HepG2 (cell line): ENCODE measurements around the gene SLC28A3. TPM values are rescaled to one million over a fixed set of nuclear protein-coding genes. Genes with fewer than 3 reads are reported as not detected.

Experiments used
- ATAC-seq: fragments of 200-7000 bp; cut with Tn5 transposase; 3 replicates; pipeline ENCODE4 v1.9.1; 2020; ENCODE audit warnings: mild to moderate bottlenecking, moderate library complexity
- BruUV-seq: library from RNA; stranded (reverse); fragments of 400-500 nt; replicated peaks from 2 replicates; lab custom pipeline; 2021; lab: Mats Ljungman, UMichigan
- CTCF ChIA-PET: fragments of 300-600 bp; formaldehyde crosslinking; extraction: SDS; loops from one replicate; lab custom pipeline; 2021; ENCODE audit warnings: low total read pairs, inconsistent platforms, low intra/inter-chr PET ratio; lab: Yijun Ruan, JAX
- POLR2A ChIA-PET: fragments of 350-600 bp; sonication (Branson Sonifier 250); formaldehyde crosslinking; loops from one replicate; lab custom pipeline; 2020; ENCODE audit warnings: antibody characterized with exemption, inconsistent platforms; lab: Yijun Ruan, JAX
- DNase-seq: peaks from one replicate; pipeline ENCODE4 v3.0.0-alpha.2; 2015; ENCODE audit warnings: low spot score
- FAIRE-seq: peaks from 3 replicates; lab custom pipeline; 2011; peaks lifted over from hg19 to GRCh38; lab: Jason Lieb, UNC
- H2AFZ ChIP-seq: one replicate; pipeline ENCODE4 v1.6.1; 2011; ENCODE audit warnings: low read length, inconsistent platforms
- H3K27ac ChIP-seq: fragments of 300-600 bp; 3 replicates; pipeline ENCODE4 v1.8.0; 2011; ENCODE audit warnings: mixed run types, mild to moderate bottlenecking, mixed read lengths, low read length, inconsistent platforms; ENCODE audit not compliant: insufficient read depth; ENCODE audit errors: extremely low read length
- H3K27me3 ChIP-seq, 2 experiments: fragments of 200-600 bp in 1 of 2; 2 replicates in 1 of 2; 3 replicates in 1 of 2; pipeline versions ENCODE4 v1.6.0 to v1.8.0; 2011; ENCODE audit warnings: low read length in 2 of 2, mild to moderate bottlenecking in 2 of 2, moderate library complexity in 2 of 2, inconsistent platforms in 1 of 2; ENCODE audit not compliant: insufficient read depth in 2 of 2, control insufficient read depth in 1 of 2
- H3K36me3 ChIP-seq, 2 experiments: fragments of 200-600 bp in 1 of 2; replicated peaks in 1 of 2; 2 replicates in 1 of 2; 3 replicates in 1 of 2; pipeline versions ENCODE4 v1.5.1 to v1.8.0; 2011; ENCODE audit warnings: low read length in 2 of 2, inconsistent platforms in 1 of 2; ENCODE audit not compliant: insufficient read depth in 2 of 2, control insufficient read depth in 1 of 2
- H3K4me1 ChIP-seq: 2 replicates; pipeline ENCODE4 v1.5.1; 2012; ENCODE audit warnings: low read length, inconsistent platforms; ENCODE audit not compliant: insufficient read depth
- H3K4me2 ChIP-seq: 2 replicates; pipeline ENCODE4 v1.6.0; 2011; ENCODE audit warnings: low read depth, low read length, inconsistent platforms
- H3K4me3 ChIP-seq, 3 experiments: fragments of 200-600 bp in 1 of 3; sonication (generic), shearing (Covaris generic) in 1 of 3; replicated peaks in 1 of 3; 2 replicates each; pipeline ENCODE4 v1.5.1; 2011 to 2016; ENCODE audit warnings: low read length in 3 of 3, inconsistent platforms in 2 of 3, low read depth in 2 of 3, mild to moderate bottlenecking in 2 of 3, control low read depth in 1 of 3, mixed read lengths in 1 of 3; ENCODE audit not compliant: insufficient read depth in 1 of 3
- H3K79me2 ChIP-seq: one replicate; pipeline ENCODE4 v1.6.1; 2011; ENCODE audit warnings: low read length, inconsistent platforms; ENCODE audit not compliant: insufficient read depth
- H3K9ac ChIP-seq: 2 replicates; pipeline ENCODE4 v1.6.0; 2011; ENCODE audit warnings: mild to moderate bottlenecking, low read depth, low read length, inconsistent platforms; ENCODE audit not compliant: insufficient read depth
- H3K9me3 ChIP-seq: 2 replicates; pipeline ENCODE4 v1.5.1; 2012; ENCODE audit warnings: mild to moderate bottlenecking, low read length
- H4K20me1 ChIP-seq: 2 replicates; pipeline ENCODE4 v1.6.0; 2011; ENCODE audit warnings: inconsistent platforms, mild to moderate bottlenecking, low read length, moderate library complexity; ENCODE audit not compliant: insufficient read depth
- ADNP ChIP-seq: sonication (generic); formaldehyde crosslinking; IDR thresholded peaks from 2 replicates; pipeline ENCODE4 v1.4.0; 2020; ENCODE audit warnings: missing genetic modification reagents
- HOXA7 ChIP-seq: sonication (generic); formaldehyde crosslinking; IDR thresholded peaks from 2 replicates; pipeline ENCODE4 v1.8.1; 2022; ENCODE audit warnings: mild to moderate bottlenecking, missing genetic modification reagents, moderate library complexity
- JUND ChIP-seq: sonication (generic); formaldehyde crosslinking; IDR thresholded peaks from 2 replicates; pipeline ENCODE4 v1.8.0; 2022; ENCODE audit warnings: mild to moderate bottlenecking, missing genetic modification reagents
- MYC ChIP-seq: sonication (generic); formaldehyde crosslinking; IDR thresholded peaks from 2 replicates; pipeline ENCODE4 v1.9.0; 2021; ENCODE audit warnings: missing genetic modification reagents, borderline replicate concordance
- PHF8 ChIP-seq: sonication (generic); formaldehyde crosslinking; IDR thresholded peaks from 2 replicates; pipeline ENCODE4 v1.5.0; 2020; ENCODE audit warnings: missing genetic modification reagents
- SIX1 ChIP-seq: sonication (generic); formaldehyde crosslinking; IDR thresholded peaks from 2 replicates; pipeline ENCODE4 v1.4.0; 2020; ENCODE audit warnings: missing genetic modification reagents, borderline replicate concordance
- SKI ChIP-seq: fragments of 450-650 bp; IDR thresholded peaks from one replicate; pipeline ENCODE4 v1.6.1; 2018; ENCODE audit warnings: mild to moderate bottlenecking; ENCODE audit not compliant: partially characterized antibody
- XRCC5 ChIP-seq: fragments of 200-400 bp; formaldehyde crosslinking; optimal IDR thresholded peaks from 2 replicates; pipeline ENCODE3; 2017; ENCODE audit warnings: mild to moderate bottlenecking, low read length
- ZNF292 ChIP-seq: sonication (generic); formaldehyde crosslinking; IDR thresholded peaks from 2 replicates; pipeline ENCODE4 v1.8.1; 2022; ENCODE audit warnings: mild to moderate bottlenecking, low read depth, missing genetic modification reagents, borderline replicate concordance
- ZNF577 ChIP-seq: sonication (generic); formaldehyde crosslinking; IDR thresholded peaks from 2 replicates; pipeline ENCODE4 v1.4.0; 2020; ENCODE audit warnings: mild to moderate bottlenecking, low read depth, missing genetic modification reagents, borderline replicate concordance
- ZNF644 ChIP-seq: IDR thresholded peaks from 2 replicates; pipeline ENCODE4 v1.6.1; 2016; ENCODE audit warnings: low read depth
- WGBS: methylation state at CpG from one replicate; pipeline ENCODE4 v1.1.6; 2017; ENCODE audit warnings: low lambda C conversion rate; 5-methylcytosine and 5-hydroxymethylcytosine counted together
- in situ Hi-C: cut with HindIII; loops from 2 replicates; pipeline ENCODE4 v1.10.0; 2017; ENCODE audit warnings: low pct_unique_long_range_greater_than_20kb; ENCODE audit not compliant: extremely low pct_ligation_motif_present
- intact Hi-C: fragments of 100-400 bp; cut with micrococcal nuclease; formaldehyde crosslinking; loops from one replicate; pipeline ENCODE4 v1.10.0; 2022; ENCODE audit not compliant: unreplicated experiment
- polyA plus RNA-seq, 8 experiments: library from polyadenylated mRNA; depleted of rRNA in 3 of 8; stranded (reverse) in 7 of 8; unstranded in 1 of 8; fragments of >200 nt; fragmentation: Illumina TruSeq in 4 of 8; extraction: Trizol in 4 of 8; gene quantifications; 2 replicates each; pipeline versions ENCODE4 v1.2.1 to v1.2.3, GENCODE V29; 2011 to 2016; ENCODE audit warnings: low read depth in 4 of 8, missing spikeins in 1 of 8, mixed read lengths in 1 of 8; ENCODE audit not compliant: insufficient read depth in 1 of 8
- total RNA-seq, 5 experiments: library from RNA; depleted of rRNA; stranded (reverse); fragments of >200 nt; fragmentation: Illumina TruSeq; extraction: Trizol; gene quantifications; 2 replicates each; pipeline ENCODE4 v1.2.3, GENCODE V29; 2016; ENCODE audit warnings: low read depth in 1 of 5
- TF ChIP-seq, protein P1 (sequence below): sonication (generic); formaldehyde crosslinking; IDR thresholded peaks from 2 replicates; pipeline ENCODE4 v1.5.0; 2020; ENCODE audit warnings: mild to moderate bottlenecking, missing genetic modification reagents, borderline replicate concordance
- TF ChIP-seq, protein P2 (sequence below): sonication (generic); formaldehyde crosslinking; IDR thresholded peaks from 2 replicates; pipeline ENCODE4 v1.5.0; 2020; ENCODE audit warnings: missing genetic modification reagents

The SLC28A3 gene
- total and polyA plus RNA-seq, 2 of the 13 experiments (the other 11 are each of a cell fraction or from before 2014, with no cell fraction given): not detected

DNA sequence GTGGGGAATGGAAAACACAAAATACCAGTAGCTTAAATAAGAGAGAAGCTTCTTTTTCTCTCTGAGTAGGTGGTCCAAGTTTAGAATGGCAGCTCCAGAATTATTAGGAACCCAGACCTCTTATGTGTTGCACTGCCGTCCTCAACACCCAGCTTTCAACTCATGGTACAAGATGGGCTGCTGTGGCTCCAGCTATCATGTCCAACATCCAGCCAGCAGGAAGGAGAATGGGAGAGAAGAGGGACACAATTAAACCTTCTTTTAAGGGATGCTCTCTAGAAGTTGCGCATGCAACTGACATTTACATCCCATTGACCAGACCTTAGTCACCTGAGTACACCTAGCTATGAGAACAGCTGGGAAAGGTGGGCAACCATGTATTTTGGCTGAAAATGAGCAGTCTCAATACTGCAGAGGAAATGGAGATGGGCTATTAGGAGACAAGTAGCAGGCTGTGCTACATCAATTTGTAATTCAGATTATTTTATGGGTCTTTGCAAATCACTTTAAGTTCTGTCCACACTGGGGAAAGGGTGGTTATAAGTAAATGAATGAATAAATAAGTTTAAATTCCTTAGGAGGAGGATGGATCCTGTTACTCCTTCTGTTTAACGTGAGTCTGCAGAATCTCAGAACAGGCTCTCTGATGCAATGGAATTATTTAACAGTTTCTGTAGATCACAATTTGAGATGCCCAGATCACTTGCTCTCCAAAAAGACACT is 76.1 kb downstream of the SLC28A3 start:
- Histone ChIP-seq H3K9ac (no peak overlapping the region), H3K4me1 (no peaks in the 10 kb centered on the region), H3K4me3 (no peak overlapping the region), H3K79me2 (no peaks in the 10 kb centered on the region), H3K9me3 (no peaks in the 10 kb centered on the region)
- no peak for FAIRE-seq
- CTCF ChIA-PET: no interaction called here
- no peak for TF ChIP-seq JUND (CRISPR knock-in tag)
- no peak for TF ChIP-seq XRCC5
- TF ChIP-seq ZNF577 (CRISPR knock-in tag): no peak
- TF ChIP-seq, protein P1, sequence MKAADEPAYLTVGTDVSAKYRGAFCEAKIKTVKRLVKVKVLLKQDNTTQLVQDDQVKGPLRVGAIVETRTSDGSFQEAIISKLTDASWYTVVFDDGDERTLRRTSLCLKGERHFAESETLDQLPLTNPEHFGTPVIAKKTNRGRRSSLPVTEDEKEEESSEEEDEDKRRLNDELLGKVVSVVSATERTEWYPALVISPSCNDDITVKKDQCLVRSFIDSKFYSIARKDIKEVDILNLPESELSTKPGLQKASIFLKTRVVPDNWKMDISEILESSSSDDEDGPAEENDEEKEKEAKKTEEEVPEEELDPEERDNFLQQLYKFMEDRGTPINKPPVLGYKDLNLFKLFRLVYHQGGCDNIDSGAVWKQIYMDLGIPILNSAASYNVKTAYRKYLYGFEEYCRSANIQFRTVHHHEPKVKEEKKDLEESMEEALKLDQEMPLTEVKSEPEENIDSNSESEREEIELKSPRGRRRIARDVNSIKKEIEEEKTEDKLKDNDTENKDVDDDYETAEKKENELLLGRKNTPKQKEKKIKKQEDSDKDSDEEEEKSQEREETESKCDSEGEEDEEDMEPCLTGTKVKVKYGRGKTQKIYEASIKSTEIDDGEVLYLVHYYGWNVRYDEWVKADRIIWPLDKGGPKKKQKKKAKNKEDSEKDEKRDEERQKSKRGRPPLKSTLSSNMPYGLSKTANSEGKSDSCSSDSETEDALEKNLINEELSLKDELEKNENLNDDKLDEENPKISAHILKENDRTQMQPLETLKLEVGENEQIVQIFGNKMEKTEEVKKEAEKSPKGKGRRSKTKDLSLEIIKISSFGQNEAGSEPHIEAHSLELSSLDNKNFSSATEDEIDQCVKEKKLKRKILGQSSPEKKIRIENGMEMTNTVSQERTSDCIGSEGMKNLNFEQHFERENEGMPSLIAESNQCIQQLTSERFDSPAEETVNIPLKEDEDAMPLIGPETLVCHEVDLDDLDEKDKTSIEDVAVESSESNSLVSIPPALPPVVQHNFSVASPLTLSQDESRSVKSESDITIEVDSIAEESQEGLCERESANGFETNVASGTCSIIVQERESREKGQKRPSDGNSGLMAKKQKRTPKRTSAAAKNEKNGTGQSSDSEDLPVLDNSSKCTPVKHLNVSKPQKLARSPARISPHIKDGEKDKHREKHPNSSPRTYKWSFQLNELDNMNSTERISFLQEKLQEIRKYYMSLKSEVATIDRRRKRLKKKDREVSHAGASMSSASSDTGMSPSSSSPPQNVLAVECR (CRISPR knock-in tag): no peak
- no peak for TF ChIP-seq SKI
- no peak for TF ChIP-seq SIX1
- no peak for TF ChIP-seq ADNP (CRISPR knock-in tag)
- TF ChIP-seq ZNF292: no peak
- no peak for TF ChIP-seq PHF8 (CRISPR knock-in tag)
- no peak for TF ChIP-seq ZNF644
- TF ChIP-seq HOXA7: no peak
- no peak for TF ChIP-seq MYC
- TF ChIP-seq, protein P2, sequence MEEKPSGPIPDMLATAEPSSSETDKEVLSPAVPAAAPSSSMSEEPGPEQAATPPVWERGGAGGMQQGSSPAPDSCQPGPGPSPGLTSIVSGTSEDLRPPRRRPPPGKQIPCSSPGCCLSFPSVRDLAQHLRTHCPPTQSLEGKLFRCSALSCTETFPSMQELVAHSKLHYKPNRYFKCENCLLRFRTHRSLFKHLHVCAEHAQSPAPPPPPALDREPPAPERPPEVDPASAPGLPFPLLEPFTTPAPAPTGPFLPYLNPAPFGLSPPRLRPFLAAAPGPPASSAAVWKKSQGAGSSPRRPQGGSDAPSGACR: no peak
- TF ChIP-seq, all 625 proteins: peak for 0
- no peak overlapping the region for H3K4me2 ChIP-seq
- no peaks in the 10 kb centered on the region for H4K20me1 ChIP-seq
- DNase-seq: no peak
- POLR2A ChIA-PET: no interaction called here
- no peak overlapping the region for H3K27ac ChIP-seq
- intact Hi-C loops (loop anchor here (5.0 to 10.0 kb wide), 2 partner anchors 90 to 342 kb away; partner anchors contain the start of gene KIF27), in situ Hi-C loops (loop anchor here (5.0 kb wide), 1 partner anchor 327 kb away; no protein-coding TSS in a partner anchor)
- WGBS: 27% methylated on average over 3 of the region's 3 CpGs
- ATAC-seq: no peak
- BruUV-seq: no TSS peak
- H3K36me3 ChIP-seq: no peaks in the 10 kb centered on the region
- H3K27me3 ChIP-seq: peaks cover 0 to 23% of the 10 kb centered on the region in 2 experiments; a peak in 4 of 5 replicates
- H2AFZ ChIP-seq: no peak overlapping the region
